Bronchial epithelial cell (primary cell): ENCODE measurements around the gene KLF8. TPM values are rescaled to one million over a fixed set of nuclear protein-coding genes. Genes with fewer than 3 reads are reported as not detected.
"Not testable (repeated sequence)": the region's sequence is repeated elsewhere in the genome, so short reads cannot be mapped to it uniquely, and the experiment has no call there.

Source experiments
- DNase-seq: peaks from one replicate; pipeline ENCODE4 v3.0.0-alpha.2; 2010; ENCODE audit warnings: low read depth
- FAIRE-seq: peaks from 2 replicates; lab custom pipeline; 2011; peaks lifted over from hg19 to GRCh38; lab: Jason Lieb, UNC
- H3K27me3 ChIP-seq: 2 replicates; pipeline ENCODE4 v1.5.1; 2011; ENCODE audit warnings: low read length; ENCODE audit not compliant: control insufficient read depth, insufficient read depth
- H3K36me3 ChIP-seq: 2 replicates; pipeline ENCODE4 v1.5.1; 2011; ENCODE audit warnings: low read length; ENCODE audit not compliant: control insufficient read depth, insufficient read depth
- H3K4me3 ChIP-seq: 2 replicates; pipeline ENCODE4 v1.5.1; 2011; ENCODE audit warnings: mild to moderate bottlenecking, low read depth, low read length, control low read depth
- total RNA-seq: library from RNA; depleted of rRNA; stranded (reverse); fragments of >200 nt; gene quantifications from 2 replicates; pipeline ENCODE4 v1.2.1, GENCODE V29; 2014
- TF ChIP-seq, protein P1 (sequence below): IDR thresholded peaks from 2 replicates; pipeline ENCODE4 v1.5.1; 2011; ENCODE audit warnings: mild to moderate bottlenecking, moderate library complexity, low read length, control low read depth, inconsistent platforms; ENCODE audit not compliant: insufficient read depth, severe bottlenecking

KLF8 gene
- total RNA-seq: 3.9 and 6.0 TPM in 2 replicates

DNA sequence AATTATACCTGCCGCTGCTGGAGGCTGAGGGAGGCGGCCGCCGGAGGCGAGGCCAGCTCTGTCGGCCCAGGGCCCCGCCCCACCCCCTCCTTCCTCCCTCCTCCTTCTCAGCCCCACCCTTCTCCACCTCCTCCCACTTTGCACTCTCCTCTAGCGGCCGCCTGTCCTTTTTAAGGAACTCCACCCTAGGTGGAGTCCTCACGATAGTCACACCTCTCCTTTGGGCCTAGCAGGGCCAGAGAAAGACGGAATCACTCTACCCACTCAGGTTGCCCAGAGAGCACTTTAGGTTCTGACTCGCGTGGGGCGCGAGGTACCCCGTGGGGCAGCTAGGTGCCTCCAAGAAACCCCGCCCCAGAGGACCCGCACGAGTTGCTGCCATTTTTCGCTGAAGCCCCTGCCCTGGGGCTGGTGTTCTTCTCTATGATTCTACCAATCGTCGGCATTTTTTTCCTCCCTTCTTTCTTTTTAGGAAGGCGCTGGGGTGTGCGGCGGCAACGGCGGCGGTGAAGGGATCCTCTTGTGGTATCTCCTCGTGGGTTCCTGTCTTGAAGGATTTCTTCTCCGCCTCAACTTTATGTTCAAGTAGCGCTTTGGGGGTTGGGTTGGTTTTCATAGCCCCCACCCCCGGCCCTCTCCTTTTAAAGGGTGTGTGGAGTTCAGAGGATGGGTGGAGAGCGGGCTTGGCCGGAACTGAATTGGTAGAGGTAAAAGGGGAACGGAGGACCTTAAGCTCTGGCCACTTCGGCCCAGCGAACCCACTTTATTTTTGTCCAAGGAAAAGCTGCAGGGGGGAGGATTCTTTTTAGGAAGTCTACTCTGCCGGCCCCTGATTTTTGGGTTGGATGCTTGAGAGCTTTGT is at the start of gene KLF8:
Gene KLF8, plus strand, starts transcription at position 136 of the 862 bp plus-strand sequence. CDS start 979 bp downstream, outside the sequence.
- peak within 1 kb of the TSS; percentile 50 for H3K4me3 ChIP-seq
- FAIRE-seq (no peak), DNase-seq (peak; percentile 58)
- TF ChIP-seq, protein P1, sequence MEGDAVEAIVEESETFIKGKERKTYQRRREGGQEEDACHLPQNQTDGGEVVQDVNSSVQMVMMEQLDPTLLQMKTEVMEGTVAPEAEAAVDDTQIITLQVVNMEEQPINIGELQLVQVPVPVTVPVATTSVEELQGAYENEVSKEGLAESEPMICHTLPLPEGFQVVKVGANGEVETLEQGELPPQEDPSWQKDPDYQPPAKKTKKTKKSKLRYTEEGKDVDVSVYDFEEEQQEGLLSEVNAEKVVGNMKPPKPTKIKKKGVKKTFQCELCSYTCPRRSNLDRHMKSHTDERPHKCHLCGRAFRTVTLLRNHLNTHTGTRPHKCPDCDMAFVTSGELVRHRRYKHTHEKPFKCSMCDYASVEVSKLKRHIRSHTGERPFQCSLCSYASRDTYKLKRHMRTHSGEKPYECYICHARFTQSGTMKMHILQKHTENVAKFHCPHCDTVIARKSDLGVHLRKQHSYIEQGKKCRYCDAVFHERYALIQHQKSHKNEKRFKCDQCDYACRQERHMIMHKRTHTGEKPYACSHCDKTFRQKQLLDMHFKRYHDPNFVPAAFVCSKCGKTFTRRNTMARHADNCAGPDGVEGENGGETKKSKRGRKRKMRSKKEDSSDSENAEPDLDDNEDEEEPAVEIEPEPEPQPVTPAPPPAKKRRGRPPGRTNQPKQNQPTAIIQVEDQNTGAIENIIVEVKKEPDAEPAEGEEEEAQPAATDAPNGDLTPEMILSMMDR: no peak
- no peaks in the 10 kb centered on the region for H3K36me3 ChIP-seq
- H3K27me3 ChIP-seq: no peaks in the 10 kb centered on the region

DNA sequence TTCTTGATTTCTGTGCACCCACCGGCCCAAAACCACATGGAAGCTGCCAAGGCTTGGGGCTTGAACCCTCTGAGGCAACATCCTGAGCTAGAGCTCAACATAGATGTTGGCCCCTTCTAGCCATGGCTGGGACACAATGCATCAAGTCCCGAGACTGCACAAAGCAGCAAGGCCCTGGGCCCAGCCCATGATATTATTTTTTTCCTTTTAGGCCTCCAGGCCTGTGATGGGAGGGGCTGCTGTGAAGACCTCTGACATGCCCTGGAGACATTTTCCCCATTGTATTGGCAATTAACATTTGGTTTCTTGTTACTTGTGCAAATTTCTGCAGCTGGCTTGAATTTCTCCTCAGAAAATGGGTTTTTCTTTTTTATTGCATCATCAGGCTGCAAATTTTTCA is 25.2 kb upstream of the KLF8 start:
- not testable (repeated sequence) for FAIRE-seq, DNase-seq, H3K4me3 ChIP-seq, H3K36me3 ChIP-seq, H3K27me3 ChIP-seq

DNA sequence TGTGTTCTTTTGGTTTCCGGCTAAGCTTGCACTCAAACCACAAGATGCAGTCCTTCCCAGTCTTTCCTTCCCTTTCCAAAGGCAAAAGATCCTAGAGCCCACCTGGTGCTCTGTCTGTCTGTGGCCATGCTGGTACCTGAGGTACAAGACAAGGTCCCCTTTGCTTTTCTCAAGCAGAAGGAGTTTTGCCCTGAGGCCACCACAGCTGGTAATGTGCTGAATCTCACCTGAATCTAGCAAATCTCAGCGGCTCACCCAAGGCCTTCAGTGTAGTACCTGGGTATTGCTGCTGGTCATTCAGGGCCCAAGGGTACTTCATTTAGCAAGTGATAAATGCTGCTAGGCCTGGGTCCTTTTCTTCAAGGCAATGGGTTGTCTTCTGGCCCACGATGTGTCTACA is 20.5 kb upstream of the KLF8 start:
- TF ChIP-seq, protein P1: no peak

DNA sequence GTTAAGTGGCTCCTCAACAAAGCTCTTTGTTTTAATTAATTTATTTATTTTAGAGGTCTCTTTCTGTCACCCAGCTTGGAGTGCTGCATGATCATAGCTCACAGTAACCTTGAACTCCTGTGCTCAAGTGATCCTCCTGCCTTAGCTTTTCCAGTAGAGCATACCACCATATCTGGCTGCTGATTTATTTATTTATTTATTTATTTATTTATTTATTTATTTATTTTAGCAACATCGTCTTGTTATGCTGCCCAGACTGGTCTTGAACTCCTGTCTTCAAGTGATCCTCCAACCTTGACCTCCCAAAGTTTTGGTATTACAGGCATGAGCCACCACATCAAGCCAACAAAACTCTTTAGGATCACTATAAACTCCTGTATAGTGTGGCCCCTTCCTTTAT is 15.8 kb upstream of the KLF8 start:
- TF ChIP-seq, protein P1: no peak
- DNase-seq (no peak), FAIRE-seq (no peak)
- Histone ChIP-seq H3K4me3 (no peak overlapping the region), H3K36me3 (no peaks in the 10 kb centered on the region), H3K27me3 (no peaks in the 10 kb centered on the region)

More for the DNA sequence above, 20.5 kb upstream of the KLF8 start:
- H3K27me3 ChIP-seq: no peaks in the 10 kb centered on the region
- peak; percentile 23 for FAIRE-seq
- no peak for DNase-seq
- no peak overlapping the region for H3K4me3 ChIP-seq
- H3K36me3 ChIP-seq: no peaks in the 10 kb centered on the region

DNA sequence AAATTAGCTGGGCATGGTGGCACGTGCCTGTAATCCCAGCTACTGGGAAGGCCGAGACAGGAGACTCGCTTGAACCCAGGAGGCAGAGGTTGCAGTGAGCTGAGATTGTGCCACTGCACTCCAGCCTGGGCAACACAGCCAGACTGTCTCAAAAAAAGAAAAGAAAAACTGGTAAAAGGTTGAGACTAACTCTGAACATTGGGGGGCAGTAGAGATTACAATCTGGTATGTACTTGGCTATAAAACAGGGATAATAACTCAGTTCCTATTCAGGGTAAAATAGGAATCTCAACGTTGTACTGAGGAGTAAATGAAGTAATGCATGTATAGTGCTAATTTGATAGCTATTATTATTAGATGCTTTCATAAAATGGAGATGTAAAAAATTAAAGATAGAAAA is 12.5 kb upstream of the KLF8 start:
- TF ChIP-seq, protein P1: peak; percentile 13
- no peaks in the 10 kb centered on the region for H3K36me3 ChIP-seq
- DNase-seq: peak; percentile 28
- H3K4me3 ChIP-seq: no peak overlapping the region
- no peaks in the 10 kb centered on the region for H3K27me3 ChIP-seq
- no peak for FAIRE-seq

DNA sequence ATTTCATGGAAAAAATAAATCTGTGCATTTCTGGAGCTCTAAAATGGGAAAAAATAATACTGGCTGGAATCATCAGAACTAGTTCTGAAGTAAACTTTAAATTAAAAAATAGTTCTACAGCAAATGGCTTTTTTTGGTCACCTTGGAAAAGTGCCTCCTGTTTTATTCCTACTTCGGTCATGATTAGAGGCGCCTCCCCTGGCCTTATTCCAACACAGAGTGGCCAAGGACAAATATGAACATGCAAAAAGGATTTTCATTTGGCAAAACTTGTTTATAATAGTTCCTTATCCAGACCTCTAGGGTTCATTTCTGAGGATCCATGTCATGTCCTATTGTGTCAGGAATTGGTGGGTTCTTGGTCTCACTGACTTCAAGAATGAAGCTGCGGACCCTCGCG is 11.1 kb upstream of the KLF8 start:
- TF ChIP-seq, protein P1: no peak

More for the DNA sequence above, 11.1 kb upstream of the KLF8 start:
- Histone ChIP-seq H3K4me3 (no peak overlapping the region), H3K36me3 (no peaks in the 10 kb centered on the region), H3K27me3 (no peaks in the 10 kb centered on the region)
- FAIRE-seq: no peak
- DNase-seq: no peak
